KMS-11 (cell line): ENCODE data around the gene TIMM8B.

Experiments
- H2AFZ ChIP-seq: fragments of 200-600 bp; sonication (generic); 2 replicates; pipeline ENCODE4 v1.6.1; 2016; ENCODE audit warnings: antibody characterized with exemption, mixed run types, low read depth
- H3K27ac ChIP-seq: fragments of 200-600 bp; sonication (generic); 2 replicates; pipeline ENCODE4 v1.6.1; 2016; ENCODE audit warnings: mild to moderate bottlenecking, mixed run types
- H3K27me3 ChIP-seq: fragments of 200-600 bp; sonication (generic); 2 replicates; pipeline ENCODE4 v1.6.1; 2017; ENCODE audit warnings: mild to moderate bottlenecking, low read depth, mixed run types, moderate library complexity; ENCODE audit not compliant: insufficient read depth
- H3K36me3 ChIP-seq: fragments of 200-600 bp; sonication (generic); 2 replicates; pipeline ENCODE4 v1.6.1; 2017; ENCODE audit warnings: mild to moderate bottlenecking, mixed run types; ENCODE audit not compliant: insufficient read depth
- H3K4me1 ChIP-seq: fragments of 200-600 bp; sonication (generic); 2 replicates; pipeline ENCODE4 v1.6.1; 2016; ENCODE audit warnings: mild to moderate bottlenecking, low read depth, mixed run types; ENCODE audit not compliant: poor library complexity, severe bottlenecking
- H3K4me2 ChIP-seq: fragments of 200-600 bp; sonication (generic); 2 replicates; pipeline ENCODE4 v1.7.0; 2016; ENCODE audit warnings: mild to moderate bottlenecking, mixed run types
- H3K4me3 ChIP-seq: fragments of 200-600 bp; sonication (generic); IDR thresholded peaks from 2 replicates; pipeline ENCODE4 v1.6.1; 2017; ENCODE audit warnings: low read depth, low read length, mixed read lengths; ENCODE audit not compliant: insufficient read depth
- H3K79me2 ChIP-seq: fragments of 200-600 bp; sonication (generic); 2 replicates; pipeline ENCODE4 v1.6.1; 2016; ENCODE audit warnings: low read depth, mixed run types; ENCODE audit not compliant: insufficient read depth
- H3K9ac ChIP-seq: fragments of 200-600 bp; sonication (generic); 2 replicates; pipeline ENCODE4 v1.6.1; 2016; ENCODE audit warnings: mild to moderate bottlenecking, mixed run types
- H4K20me1 ChIP-seq: fragments of 200-600 bp; sonication (generic); 2 replicates; pipeline ENCODE4 v1.6.1; 2016; ENCODE audit warnings: mild to moderate bottlenecking, mixed run types; ENCODE audit not compliant: insufficient read depth
- CTCF ChIP-seq: fragments of 200-600 bp; sonication (generic); conservative IDR thresholded peaks from 2 replicates; pipeline ENCODE4 v1.6.1; 2017; ENCODE audit warnings: low read depth, mild to moderate bottlenecking, antibody characterized with exemption, low read length, moderate library complexity, mixed read lengths

TIMM8B gene

GRCh38 chr11:112086422-112087191 is at the start of gene TIMM8B, which contains the start of gene SDHD:
TIMM8B (minus strand) TSS chr11:112086756; CDS start chr11:112086723, 33 bp downstream.
SDHD (plus strand) TSS chr11:112086873; CDS start chr11:112086908, 35 bp downstream.
- peak within 1 kb of the TSS; percentile 81 for H2AFZ ChIP-seq
- no peaks in the 10 kb centered on the region for H3K27me3 ChIP-seq
- peaks cover 34% of the 10 kb centered on the region; the same call in 1 of the 2 replicates for H3K79me2 ChIP-seq
- H3K4me2 ChIP-seq: peak within 1 kb of the TSS; percentile 64
- H3K27ac ChIP-seq: peak within 1 kb of the TSS; percentile 59
- H3K4me1 ChIP-seq: peaks cover 15% of the 10 kb centered on the region
- TF ChIP-seq CTCF: no peak
- H3K9ac ChIP-seq: peak within 1 kb of the TSS; percentile 83
- H3K36me3 ChIP-seq: no peaks in the 10 kb centered on the region; the same call in 1 of the 2 replicates
- H4K20me1 ChIP-seq: no peaks in the 10 kb centered on the region
- no peak within 1 kb of the TSS for H3K4me3 ChIP-seq

- H3K36me3 ChIP-seq: no peaks in the 10 kb centered on the region
- H4K20me1 ChIP-seq: no peaks in the 10 kb centered on the region
- no peak overlapping the region for H3K27ac ChIP-seq
- no peak overlapping the region for H2AFZ ChIP-seq
- peaks cover 42% of the 10 kb centered on the region for H3K4me1 ChIP-seq
- no peak overlapping the region for H3K9ac ChIP-seq
- no peaks in the 10 kb centered on the region for H3K79me2 ChIP-seq
- no peak overlapping the region for H3K4me2 ChIP-seq
- H3K27me3 ChIP-seq: no peaks in the 10 kb centered on the region
- no peak for TF ChIP-seq CTCF
- no peak overlapping the region for H3K4me3 ChIP-seq
Measured at GRCh38 chr11:112134473-112134872, 47.9 kb upstream of the TIMM8B start.

GRCh38 chr11:112132737-112133136 is 46.2 kb upstream of the TIMM8B start:
- H3K36me3 ChIP-seq: no peaks in the 10 kb centered on the region
- peak overlapping the region; percentile 38; the same call in 1 of the 2 replicates for H3K4me2 ChIP-seq
- no peaks in the 10 kb centered on the region for H3K27me3 ChIP-seq
- no peaks in the 10 kb centered on the region for H4K20me1 ChIP-seq
- H3K27ac ChIP-seq: peak overlapping the region; percentile 86
- no peaks in the 10 kb centered on the region for H3K79me2 ChIP-seq
- no peak for TF ChIP-seq CTCF
- H3K9ac ChIP-seq: no peak overlapping the region
- H3K4me1 ChIP-seq: peaks cover 55% of the 10 kb centered on the region
- 0 out of 2 replicates have a peak overlapping the region, but pooled peaks have one; percentile 2 for H2AFZ ChIP-seq
- no peak overlapping the region for H3K4me3 ChIP-seq

- no peaks in the 10 kb centered on the region for H3K36me3 ChIP-seq
- no peaks in the 10 kb centered on the region for H3K27me3 ChIP-seq
- H3K9ac ChIP-seq: no peak overlapping the region
- no peaks in the 10 kb centered on the region for H4K20me1 ChIP-seq
- H3K4me1 ChIP-seq: peaks cover 55% of the 10 kb centered on the region
- no peak overlapping the region for H2AFZ ChIP-seq
- no peak overlapping the region for H3K4me3 ChIP-seq
- no peak for TF ChIP-seq CTCF
- no peak overlapping the region for H3K27ac ChIP-seq
- H3K4me2 ChIP-seq: no peak overlapping the region
- H3K79me2 ChIP-seq: no peaks in the 10 kb centered on the region
Measured at GRCh38 chr11:112129656-112130055, 43.1 kb upstream of the TIMM8B start.
